Vagina (tissue), 2 donors: ENCODE measurements around the gene GSDME.

Source experiments
- POLR2A ChIP-seq, 2 donors: fragments of 450-650 bp; IDR thresholded peaks; one replicate each; pipeline ENCODE4 v1.6.1; 2017; ENCODE audit warnings: antibody characterized with exemption in 2 of 2, mild to moderate bottlenecking in 2 of 2, moderate library complexity in 2 of 2
- POLR2AphosphoS5 ChIP-seq, 2 donors: sonication (generic); formaldehyde crosslinking; IDR thresholded peaks; one replicate each; pipeline ENCODE4 v1.9.0; 2017; ENCODE audit warnings: antibody characterized with exemption in 2 of 2, mild to moderate bottlenecking in 2 of 2, low read depth in 1 of 2; ENCODE audit not compliant: insufficient read depth in 1 of 2
- TF ChIP-seq, protein P1 (sequence below), 3 experiments: fragments of 450-650 bp in 2 of 3; fragments of 200-600 bp in 1 of 3; sonication (generic) in 1 of 3; IDR thresholded peaks; one replicate each; pipeline ENCODE4 v1.5.1; 2017 to 2019; ENCODE audit warnings: antibody characterized with exemption in 3 of 3, mild to moderate bottlenecking in 2 of 3, moderate library complexity in 2 of 3

DNA sequence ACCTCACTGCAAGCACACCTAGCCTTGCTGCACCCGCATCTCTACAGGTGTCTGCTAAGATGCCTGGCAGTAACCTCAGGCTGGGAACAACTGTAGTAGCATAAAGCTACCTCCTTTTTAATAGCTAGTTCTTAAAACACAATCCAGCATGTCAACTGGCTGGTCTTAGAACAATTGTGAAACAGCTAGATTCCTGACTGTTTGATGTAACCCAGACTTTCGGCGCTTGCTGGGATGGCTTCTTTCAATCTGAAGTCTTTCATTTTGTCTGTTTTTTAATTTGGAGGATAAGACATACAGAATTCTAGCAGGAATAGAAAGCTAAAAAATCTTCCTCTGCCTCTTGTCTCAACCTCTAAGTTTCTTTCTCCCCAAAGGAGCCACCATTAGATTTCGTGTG lies 59.8 kb downstream of the GSDME start:
- TF ChIP-seq, protein P1, sequence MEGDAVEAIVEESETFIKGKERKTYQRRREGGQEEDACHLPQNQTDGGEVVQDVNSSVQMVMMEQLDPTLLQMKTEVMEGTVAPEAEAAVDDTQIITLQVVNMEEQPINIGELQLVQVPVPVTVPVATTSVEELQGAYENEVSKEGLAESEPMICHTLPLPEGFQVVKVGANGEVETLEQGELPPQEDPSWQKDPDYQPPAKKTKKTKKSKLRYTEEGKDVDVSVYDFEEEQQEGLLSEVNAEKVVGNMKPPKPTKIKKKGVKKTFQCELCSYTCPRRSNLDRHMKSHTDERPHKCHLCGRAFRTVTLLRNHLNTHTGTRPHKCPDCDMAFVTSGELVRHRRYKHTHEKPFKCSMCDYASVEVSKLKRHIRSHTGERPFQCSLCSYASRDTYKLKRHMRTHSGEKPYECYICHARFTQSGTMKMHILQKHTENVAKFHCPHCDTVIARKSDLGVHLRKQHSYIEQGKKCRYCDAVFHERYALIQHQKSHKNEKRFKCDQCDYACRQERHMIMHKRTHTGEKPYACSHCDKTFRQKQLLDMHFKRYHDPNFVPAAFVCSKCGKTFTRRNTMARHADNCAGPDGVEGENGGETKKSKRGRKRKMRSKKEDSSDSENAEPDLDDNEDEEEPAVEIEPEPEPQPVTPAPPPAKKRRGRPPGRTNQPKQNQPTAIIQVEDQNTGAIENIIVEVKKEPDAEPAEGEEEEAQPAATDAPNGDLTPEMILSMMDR (IDR thresholded peaks at IDR 0.05), result no peak
- no peak for TF ChIP-seq POLR2A (IDR thresholded peaks at IDR 0.05)
- TF ChIP-seq POLR2AphosphoS5 (IDR thresholded peaks at IDR 0.05; ENCODE audit: insufficient read depth in 1 of 2, low read depth in 1 of 2), result no peak
